Measurements from ENCODE around the gene NET1.
A peak's percentile ranks its signal among the peaks of the same experiment; 100 is the strongest.
"Not testable (repeated sequence)": the region's sequence is repeated elsewhere in the genome, so short reads cannot be mapped to it uniquely, and the experiment has no call there.

NET1 gene

DNA sequence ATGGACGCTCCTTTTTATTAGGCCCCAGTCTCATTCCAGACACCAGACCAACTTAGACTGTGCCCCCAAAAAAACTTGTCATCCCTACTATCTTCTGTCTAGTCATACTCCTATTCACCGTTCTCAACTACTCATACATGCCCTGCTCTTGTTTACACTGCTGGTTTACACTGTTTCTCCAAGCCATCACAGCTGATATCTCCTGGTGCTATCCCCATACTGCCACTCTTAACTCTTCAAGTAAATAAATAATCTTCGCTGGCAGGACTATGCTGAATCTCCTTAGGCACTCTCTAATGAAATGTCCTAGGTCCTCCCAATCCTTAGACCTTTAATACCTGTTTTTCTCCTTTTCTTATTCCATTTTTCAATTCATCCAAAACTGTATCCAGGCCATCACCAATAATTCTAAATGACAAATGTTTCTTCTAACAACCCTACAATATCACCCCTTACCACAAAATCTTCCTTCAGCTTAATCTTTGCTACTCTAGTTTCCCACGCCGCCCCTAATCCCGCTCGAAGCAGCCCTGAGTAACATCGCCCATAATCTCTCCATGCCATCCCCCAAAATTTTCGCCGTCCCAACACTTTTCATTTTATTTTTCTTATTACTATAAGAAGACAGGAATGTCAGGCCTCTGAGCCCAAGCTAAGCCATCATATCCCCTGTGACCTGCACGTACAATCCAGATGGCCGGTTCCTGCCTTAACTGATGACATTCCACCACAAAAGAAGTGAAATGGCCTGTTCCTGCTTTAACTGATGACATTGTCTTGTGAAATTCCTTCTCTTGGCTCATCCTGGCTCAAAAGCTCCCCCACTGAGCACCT, 63.8 kb downstream of the NET1 start:
- H3K4me1 ChIP-seq (ENCODE audit: control insufficient read depth, insufficient read depth, low read length) = peaks cover 15% of the 10 kb centered on the region

DNA sequence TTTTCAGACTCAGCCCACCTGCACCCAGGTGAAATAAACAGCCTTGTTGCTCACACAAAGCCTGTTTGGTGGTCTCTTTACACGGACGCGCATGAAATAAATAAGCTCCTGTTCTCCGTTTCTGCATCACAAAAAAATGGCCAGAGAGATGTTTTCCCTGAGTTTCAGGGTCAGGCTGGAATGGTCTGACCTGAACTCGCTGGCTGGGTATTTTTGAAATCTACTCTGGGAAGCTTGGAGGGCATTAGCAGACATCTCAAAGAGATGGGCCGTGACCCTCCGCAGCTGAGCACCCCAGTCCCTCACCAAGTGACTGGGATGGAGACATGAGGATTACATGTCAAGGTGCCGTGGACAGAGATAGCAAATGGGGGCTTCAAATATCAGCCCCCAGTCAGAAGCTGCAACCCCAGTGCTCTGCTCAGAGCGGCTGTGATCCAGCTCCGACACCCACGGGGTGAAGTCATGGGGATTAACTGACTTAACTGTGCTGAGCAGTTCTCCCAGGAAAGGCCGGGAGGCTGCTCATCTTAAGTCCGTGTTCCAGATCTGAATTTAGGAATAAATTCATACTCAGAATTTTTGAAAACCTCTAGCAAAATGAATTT, 64.7 kb downstream of the NET1 start:
- Histone ChIP-seq H3K27ac (ENCODE audit: low read depth, low read length) (peak overlapping the region; percentile 77), H3K9ac (ENCODE audit: low read depth, low read length) (peak overlapping the region; percentile 50; the same call in 1 of the 2 replicates), H3K27me3 (ENCODE audit: control insufficient read depth, insufficient read depth, low read length) (no peaks in the 10 kb centered on the region), H3K9me3 (ENCODE audit: control insufficient read depth, insufficient read depth, low read length) (no peaks in the 10 kb centered on the region; the same call in 1 of the 2 replicates), H3K4me3 (ENCODE audit: low read depth, low read length) (no peak overlapping the region), H3K36me3 (ENCODE audit: control insufficient read depth, insufficient read depth, low read length) (no peaks in the 10 kb centered on the region), H3K4me1 (ENCODE audit: control insufficient read depth, insufficient read depth, low read length) (peaks cover 15% of the 10 kb centered on the region)

More for the DNA sequence above, 63.8 kb downstream of the NET1 start:
- H3K9me3 ChIP-seq (ENCODE audit: control insufficient read depth, insufficient read depth, low read length); H3K27me3 ChIP-seq (ENCODE audit: control insufficient read depth, insufficient read depth, low read length); H3K9ac ChIP-seq (ENCODE audit: low read depth, low read length); H3K4me3 ChIP-seq (ENCODE audit: low read depth, low read length); H3K36me3 ChIP-seq (ENCODE audit: control insufficient read depth, insufficient read depth, low read length): not testable (repeated sequence)
- H3K27ac ChIP-seq (ENCODE audit: low read depth, low read length) = peak overlapping the region; percentile 59

- H3K27me3 ChIP-seq (ENCODE audit: control insufficient read depth, insufficient read depth, low read length) = no peaks in the 10 kb centered on the region
- no peak overlapping the region for H3K4me3 ChIP-seq (ENCODE audit: low read depth, low read length)
- no peak overlapping the region for H3K27ac ChIP-seq (ENCODE audit: low read depth, low read length)
- no peaks in the 10 kb centered on the region for H3K9me3 ChIP-seq (ENCODE audit: control insufficient read depth, insufficient read depth, low read length)
- peaks cover 15% of the 10 kb centered on the region for H3K4me1 ChIP-seq (ENCODE audit: control insufficient read depth, insufficient read depth, low read length)
- H3K36me3 ChIP-seq (ENCODE audit: control insufficient read depth, insufficient read depth, low read length) = no peaks in the 10 kb centered on the region
- no peak overlapping the region for H3K9ac ChIP-seq (ENCODE audit: low read depth, low read length)
Observed at GRCh38 chr10:5477948-5478693, 65.8 kb downstream of the NET1 start.

DNA sequence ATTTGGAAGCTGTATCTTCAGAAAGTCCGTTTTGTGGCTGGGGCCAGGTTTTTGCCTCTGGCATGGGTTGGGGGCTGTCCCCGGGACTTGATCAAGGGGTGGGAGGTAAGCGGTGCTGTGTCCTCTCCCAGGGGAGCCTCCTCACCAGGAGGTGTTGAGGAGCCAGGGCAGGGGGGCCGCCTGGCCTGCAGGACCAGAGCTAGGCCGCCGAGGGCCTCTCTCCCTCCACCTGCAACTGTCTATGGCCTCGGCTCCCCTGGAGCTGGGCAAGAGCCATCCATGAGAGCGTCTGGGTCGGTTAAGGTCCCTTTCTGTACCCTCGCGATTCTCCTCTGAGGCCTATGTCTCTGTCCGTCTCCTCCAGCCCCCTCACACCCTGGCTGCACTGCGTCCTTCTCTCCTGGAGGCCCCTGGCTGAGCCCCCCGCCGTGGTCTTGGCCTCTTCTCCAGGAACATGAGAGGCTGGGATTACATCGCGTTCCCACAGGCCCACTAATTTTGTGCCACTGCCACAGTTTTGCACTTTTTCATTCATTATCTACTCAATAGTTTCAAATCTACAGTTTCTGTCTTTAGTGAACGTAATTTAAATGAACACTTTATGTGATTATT, 66.4 kb downstream of the NET1 start:
- Histone ChIP-seq H3K4me1 (ENCODE audit: control insufficient read depth, insufficient read depth, low read length) (peaks cover 15% of the 10 kb centered on the region), H3K27ac (ENCODE audit: low read depth, low read length) (no peak overlapping the region), H3K9me3 (ENCODE audit: control insufficient read depth, insufficient read depth, low read length) (no peaks in the 10 kb centered on the region), H3K36me3 (ENCODE audit: control insufficient read depth, insufficient read depth, low read length) (no peaks in the 10 kb centered on the region), H3K9ac (ENCODE audit: low read depth, low read length) (no peak overlapping the region), H3K27me3 (ENCODE audit: control insufficient read depth, insufficient read depth, low read length) (no peaks in the 10 kb centered on the region), H3K4me3 (ENCODE audit: low read depth, low read length) (no peak overlapping the region)

GRCh38 chr10:5479481-5480161, 67.3 kb downstream of the NET1 start:
- H3K9me3 ChIP-seq (ENCODE audit: control insufficient read depth, insufficient read depth, low read length) = no peaks in the 10 kb centered on the region
- peaks cover 15% of the 10 kb centered on the region for H3K4me1 ChIP-seq (ENCODE audit: control insufficient read depth, insufficient read depth, low read length)
- no peak overlapping the region for H3K27ac ChIP-seq (ENCODE audit: low read depth, low read length)
- no peak overlapping the region for H3K4me3 ChIP-seq (ENCODE audit: low read depth, low read length)
- H3K36me3 ChIP-seq (ENCODE audit: control insufficient read depth, insufficient read depth, low read length) = no peaks in the 10 kb centered on the region
- no peak overlapping the region for H3K9ac ChIP-seq (ENCODE audit: low read depth, low read length)
- H3K27me3 ChIP-seq (ENCODE audit: control insufficient read depth, insufficient read depth, low read length) = no peaks in the 10 kb centered on the region

DNA sequence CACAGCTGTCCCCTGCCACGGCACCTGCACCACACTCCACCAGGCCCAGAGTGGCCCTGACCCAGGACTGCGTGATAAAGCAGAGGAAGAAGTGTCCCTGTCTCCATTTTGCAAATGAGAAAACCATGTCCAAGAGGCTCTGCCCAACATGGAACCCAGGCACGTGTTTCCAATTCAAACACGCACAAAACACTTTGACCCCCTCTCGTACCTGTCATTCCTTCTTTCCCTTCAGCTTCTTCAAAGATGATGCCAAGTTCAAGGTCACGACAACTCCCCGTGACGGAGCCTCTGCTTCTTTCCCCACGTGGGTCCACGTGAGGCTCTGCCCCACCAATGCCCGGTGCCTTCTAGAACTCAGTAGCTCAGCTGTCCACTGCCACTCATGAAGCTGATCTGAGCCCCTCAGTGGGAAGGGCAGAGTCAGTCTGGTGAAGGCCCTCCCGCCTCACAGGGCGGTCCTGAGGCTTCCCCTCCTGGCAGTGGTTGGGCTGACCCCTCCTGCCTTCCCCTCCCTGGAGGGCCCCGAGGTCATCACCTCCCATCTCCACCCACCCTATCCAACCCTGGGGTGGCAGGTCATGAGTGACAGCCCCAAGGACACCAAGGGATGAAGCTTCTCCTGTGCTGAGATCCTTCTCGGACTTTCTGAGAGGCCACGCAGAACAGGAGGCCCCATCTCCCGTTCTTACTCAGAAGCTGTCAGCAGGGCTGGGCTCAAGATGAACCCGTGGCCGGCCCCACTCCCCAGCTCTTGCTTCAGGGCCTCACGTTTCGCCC, 68.0 kb downstream of the NET1 start:
- Histone ChIP-seq H3K4me3 (ENCODE audit: low read depth, low read length) (no peak overlapping the region), H3K27me3 (ENCODE audit: control insufficient read depth, insufficient read depth, low read length) (no peaks in the 10 kb centered on the region), H3K4me1 (ENCODE audit: control insufficient read depth, insufficient read depth, low read length) (peaks cover 15% of the 10 kb centered on the region), H3K36me3 (ENCODE audit: control insufficient read depth, insufficient read depth, low read length) (no peaks in the 10 kb centered on the region), H3K27ac (ENCODE audit: low read depth, low read length) (no peak overlapping the region), H3K9ac (ENCODE audit: low read depth, low read length) (no peak overlapping the region), H3K9me3 (ENCODE audit: control insufficient read depth, insufficient read depth, low read length) (no peaks in the 10 kb centered on the region)

GRCh38 chr10:5481121-5481520, 68.8 kb downstream of the NET1 start:
- Histone ChIP-seq H3K9ac (ENCODE audit: low read depth, low read length) (no peak overlapping the region), H3K4me1 (ENCODE audit: control insufficient read depth, insufficient read depth, low read length) (peaks cover 13% of the 10 kb centered on the region), H3K27me3 (ENCODE audit: control insufficient read depth, insufficient read depth, low read length) (no peaks in the 10 kb centered on the region), H3K4me3 (ENCODE audit: low read depth, low read length) (no peak overlapping the region), H3K36me3 (ENCODE audit: control insufficient read depth, insufficient read depth, low read length) (no peaks in the 10 kb centered on the region), H3K9me3 (ENCODE audit: control insufficient read depth, insufficient read depth, low read length) (no peaks in the 10 kb centered on the region), H3K27ac (ENCODE audit: low read depth, low read length) (no peak overlapping the region)

GRCh38 chr10:5482016-5482415, 69.7 kb downstream of the NET1 start:
- Histone ChIP-seq H3K4me1 (ENCODE audit: control insufficient read depth, insufficient read depth, low read length) (peaks cover 5% of the 10 kb centered on the region), H3K9me3 (ENCODE audit: control insufficient read depth, insufficient read depth, low read length) (no peaks in the 10 kb centered on the region), H3K9ac (ENCODE audit: low read depth, low read length) (no peak overlapping the region), H3K27me3 (ENCODE audit: control insufficient read depth, insufficient read depth, low read length) (no peaks in the 10 kb centered on the region), H3K4me3 (ENCODE audit: low read depth, low read length) (no peak overlapping the region), H3K27ac (ENCODE audit: low read depth, low read length) (no peak overlapping the region), H3K36me3 (ENCODE audit: control insufficient read depth, insufficient read depth, low read length) (no peaks in the 10 kb centered on the region)

GRCh38 chr10:5484205-5484604, 71.8 kb downstream of the NET1 start:
- Histone ChIP-seq H3K9me3 (ENCODE audit: control insufficient read depth, insufficient read depth, low read length) (no peaks in the 10 kb centered on the region), H3K4me3 (ENCODE audit: low read depth, low read length) (no peak overlapping the region), H3K9ac (ENCODE audit: low read depth, low read length) (no peak overlapping the region), H3K27me3 (ENCODE audit: control insufficient read depth, insufficient read depth, low read length) (no peaks in the 10 kb centered on the region), H3K27ac (ENCODE audit: low read depth, low read length) (no peak overlapping the region), H3K4me1 (ENCODE audit: control insufficient read depth, insufficient read depth, low read length) (peaks cover 8% of the 10 kb centered on the region), H3K36me3 (ENCODE audit: control insufficient read depth, insufficient read depth, low read length) (no peaks in the 10 kb centered on the region)

DNA sequence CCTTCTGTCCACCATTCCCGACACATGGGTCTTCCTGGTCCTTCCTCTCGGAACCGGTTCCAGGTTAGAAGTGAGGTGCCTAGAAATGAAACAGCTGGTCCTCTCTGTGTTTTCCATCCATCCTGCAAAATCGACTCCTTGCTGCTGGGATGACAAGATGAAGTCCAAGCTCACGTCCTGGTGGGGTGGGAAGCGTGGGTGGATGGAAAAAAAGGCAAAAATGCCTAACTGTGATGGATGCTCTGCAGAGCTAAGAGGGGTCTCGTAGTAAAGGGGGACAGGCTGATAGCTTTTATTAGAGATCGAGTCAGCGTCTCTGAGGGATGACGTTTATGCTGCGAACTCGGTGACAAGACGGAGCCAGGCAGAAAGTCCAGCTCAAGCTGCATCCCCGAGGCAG, 72.9 kb downstream of the NET1 start:
- H3K4me3 ChIP-seq (ENCODE audit: low read depth, low read length) = no peak overlapping the region
- no peaks in the 10 kb centered on the region for H3K9me3 ChIP-seq (ENCODE audit: control insufficient read depth, insufficient read depth, low read length)
- peaks cover 8% of the 10 kb centered on the region for H3K4me1 ChIP-seq (ENCODE audit: control insufficient read depth, insufficient read depth, low read length)
- H3K27me3 ChIP-seq (ENCODE audit: control insufficient read depth, insufficient read depth, low read length) = no peaks in the 10 kb centered on the region
- H3K9ac ChIP-seq (ENCODE audit: low read depth, low read length) = no peak overlapping the region
- no peak overlapping the region for H3K27ac ChIP-seq (ENCODE audit: low read depth, low read length)
- H3K36me3 ChIP-seq (ENCODE audit: control insufficient read depth, insufficient read depth, low read length) = no peaks in the 10 kb centered on the region

Data from HUES48 (cell line).